Trophoblast cell (in vitro differentiated cells and primary cell): Measurements from ENCODE around the gene SCN3A.

Experiments used
- DNase-seq, 2 donors: peaks; one replicate each; pipeline ENCODE4 v3.0.0-alpha.2; 2016
- H2AFZ ChIP-seq: 2 replicates; pipeline ENCODE4 v1.6.1; 2013; ENCODE audit warnings: low read length, moderate library complexity, mild to moderate bottlenecking; ENCODE audit not compliant: insufficient read depth, poor library complexity
- H2AK5ac ChIP-seq: 2 replicates; pipeline ENCODE4 v1.6.1; 2013; ENCODE audit warnings: mild to moderate bottlenecking, low read length
- H2BK120ac ChIP-seq: 2 replicates; pipeline ENCODE4 v1.6.1; 2013; ENCODE audit warnings: low read length, mild to moderate bottlenecking, moderate library complexity; ENCODE audit not compliant: insufficient read depth, poor library complexity
- H2BK12ac ChIP-seq: 2 replicates; pipeline ENCODE4 v1.6.1; 2013; ENCODE audit warnings: mild to moderate bottlenecking, low read length, moderate library complexity
- H2BK5ac ChIP-seq: 2 replicates; pipeline ENCODE4 v1.6.1; 2013; ENCODE audit warnings: low read length, low read depth, moderate library complexity, mild to moderate bottlenecking; ENCODE audit not compliant: poor library complexity
- H3K14ac ChIP-seq: 2 replicates; pipeline ENCODE4 v1.6.1; 2013; ENCODE audit warnings: mild to moderate bottlenecking, low read length
- H3K18ac ChIP-seq: 2 replicates; pipeline ENCODE4 v1.6.1; 2013; ENCODE audit warnings: mild to moderate bottlenecking, low read length
- H3K23ac ChIP-seq: 2 replicates; pipeline ENCODE4 v1.6.1; 2013; ENCODE audit warnings: low read length
- H3K27ac ChIP-seq: 2 replicates; pipeline ENCODE4 v1.5.1; 2013; ENCODE audit warnings: low read depth, mild to moderate bottlenecking, inconsistent platforms, low read length, moderate library complexity
- H3K27me3 ChIP-seq: 2 replicates; pipeline ENCODE4 v1.6.1; 2013; ENCODE audit warnings: inconsistent platforms, mild to moderate bottlenecking, low read length, moderate library complexity; ENCODE audit not compliant: insufficient read depth
- H3K36me3 ChIP-seq, 2 experiments: 1 replicate in 1 of 2; 2 replicates in 1 of 2; pipeline ENCODE4 v1.6.1; 2013; ENCODE audit warnings: low read length in 2 of 2, mild to moderate bottlenecking in 2 of 2, moderate library complexity in 1 of 2; ENCODE audit not compliant: insufficient read depth in 2 of 2, control insufficient read depth in 1 of 2
- H3K4ac ChIP-seq: 2 replicates; pipeline ENCODE4 v1.6.1; 2013; ENCODE audit warnings: low read depth, mild to moderate bottlenecking, low read length, moderate library complexity
- H3K4me1 ChIP-seq, 2 experiments: 1 replicate in 1 of 2; 2 replicates in 1 of 2; pipeline ENCODE4 v1.6.1; 2013; ENCODE audit warnings: low read length in 2 of 2, mild to moderate bottlenecking in 2 of 2, moderate library complexity in 1 of 2; ENCODE audit not compliant: insufficient read depth in 2 of 2, control insufficient read depth in 1 of 2
- H3K4me2 ChIP-seq: 2 replicates; pipeline ENCODE4 v1.6.1; 2013; ENCODE audit warnings: inconsistent platforms, mild to moderate bottlenecking, low read length, moderate library complexity
- H3K4me3 ChIP-seq: 2 replicates; pipeline ENCODE4 v1.5.1; 2013; ENCODE audit warnings: mild to moderate bottlenecking, low read depth, low read length, inconsistent platforms
- H3K79me1 ChIP-seq: one replicate; pipeline ENCODE4 v1.6.1; 2013; ENCODE audit warnings: low read length
- H3K79me2 ChIP-seq: 2 replicates; pipeline ENCODE4 v1.6.1; 2013; ENCODE audit warnings: low read length, mild to moderate bottlenecking; ENCODE audit not compliant: control insufficient read depth, insufficient read depth, poor library complexity
- H3K9ac ChIP-seq: 2 replicates; pipeline ENCODE4 v1.6.1; 2013; ENCODE audit warnings: mild to moderate bottlenecking, low read length
- H3K9me3 ChIP-seq: 2 replicates; pipeline ENCODE4 v1.6.1; 2013; ENCODE audit warnings: low read depth, mild to moderate bottlenecking, control low read depth, inconsistent platforms, low read length; ENCODE audit not compliant: insufficient read depth
- H4K12ac ChIP-seq: 2 replicates; pipeline ENCODE4 v1.6.1; 2013; ENCODE audit warnings: low read depth, mild to moderate bottlenecking, low read length, moderate library complexity
- H4K8ac ChIP-seq: 2 replicates; pipeline ENCODE4 v1.6.1; 2013; ENCODE audit warnings: low read depth, mild to moderate bottlenecking, low read length, moderate library complexity
- H4K91ac ChIP-seq: one replicate; pipeline ENCODE4 v1.6.1; 2013; ENCODE audit warnings: low read depth, mild to moderate bottlenecking, low read length, moderate library complexity
- WGBS: extraction: QIAGEN DNeasy Blood & Tissue Kit; methylation state at CpG from one replicate; pipeline ENCODE4 v1.1.7; 2013; ENCODE audit warnings: missing lambda C conversion rate; ENCODE audit not compliant: insufficient read length, insufficient coverage; ENCODE audit errors: extremely low coverage; 5-methylcytosine and 5-hydroxymethylcytosine counted together

The SCN3A gene

GRCh38 chr2:165245081-165245793, 41.4 kb upstream of the SCN3A start:
- H4K91ac ChIP-seq: no peak overlapping the region
- no peaks in the 10 kb centered on the region for H3K9me3 ChIP-seq
- DNase-seq: no peak
- no peak overlapping the region for H3K14ac ChIP-seq
- H2BK120ac ChIP-seq: no peak overlapping the region
- H2BK5ac ChIP-seq: no peak overlapping the region
- H3K4me3 ChIP-seq: no peak overlapping the region
- H2BK12ac ChIP-seq: no peak overlapping the region
- no peak overlapping the region for H4K8ac ChIP-seq
- no peak overlapping the region for H3K4ac ChIP-seq
- no peaks in the 10 kb centered on the region for H3K4me1 ChIP-seq
- no peak overlapping the region for H3K4me2 ChIP-seq
- no peaks in the 10 kb centered on the region for H3K79me1 ChIP-seq
- H3K23ac ChIP-seq: no peak overlapping the region
- no peaks in the 10 kb centered on the region for H3K79me2 ChIP-seq
- no peak overlapping the region for H4K12ac ChIP-seq
- no peak overlapping the region for H3K27ac ChIP-seq
- no peak overlapping the region for H2AFZ ChIP-seq
- WGBS: no CpG with 5 or more reads among the region's 5 CpGs
- no peaks in the 10 kb centered on the region for H3K27me3 ChIP-seq
- no peaks in the 10 kb centered on the region for H3K36me3 ChIP-seq
- no peak overlapping the region for H2AK5ac ChIP-seq
- no peak overlapping the region for H3K18ac ChIP-seq
- no peak overlapping the region for H3K9ac ChIP-seq

GRCh38 chr2:165240916-165241315, 37.1 kb upstream of the SCN3A start:
- Histone ChIP-seq H3K4me3 (no peak overlapping the region), H2BK12ac (no peak overlapping the region), H3K79me2 (no peaks in the 10 kb centered on the region), H3K4me1 (no peaks in the 10 kb centered on the region), H4K91ac (no peak overlapping the region), H2AFZ (no peak overlapping the region), H2BK5ac (no peak overlapping the region), H4K8ac (no peak overlapping the region), H3K27me3 (no peaks in the 10 kb centered on the region), H3K18ac (no peak overlapping the region), H3K4ac (no peak overlapping the region), H3K9me3 (no peaks in the 10 kb centered on the region), H3K36me3 (no peaks in the 10 kb centered on the region), H3K79me1 (no peaks in the 10 kb centered on the region), H3K14ac (no peak overlapping the region), H3K23ac (no peak overlapping the region), H4K12ac (no peak overlapping the region), H2AK5ac (no peak overlapping the region), H3K27ac (no peak overlapping the region), H3K4me2 (no peak overlapping the region), H2BK120ac (no peak overlapping the region), H3K9ac (no peak overlapping the region)
- no CpG with 5 or more reads among the region's 2 CpGs for WGBS
- no peak for DNase-seq

- Histone ChIP-seq H3K4me3 (no peak overlapping the region), H4K91ac (no peak overlapping the region)
These were observed 36.1 kb upstream of the SCN3A start for GRCh38 chr2:165239856-165240515.

GRCh38 chr2:165239230-165239629, 35.4 kb upstream of the SCN3A start, which contains the start of gene SCN2A:
Gene SCN2A, plus strand, starts transcription at chr2:165239414. Its CDS starts 56,410 bp downstream, at chr2:165295824.
- no peak within 1 kb of the TSS for H3K14ac ChIP-seq
- no peak within 1 kb of the TSS for H3K4me3 ChIP-seq
- WGBS: no CpG with 5 or more reads among the region's 3 CpGs
- no peaks in the 10 kb centered on the region for H3K79me2 ChIP-seq
- H3K4me1 ChIP-seq: no peaks in the 10 kb centered on the region
- H2BK12ac ChIP-seq: no peak within 1 kb of the TSS
- no peaks in the 10 kb centered on the region for H3K36me3 ChIP-seq
- no peak within 1 kb of the TSS for H2BK5ac ChIP-seq
- no peak within 1 kb of the TSS for H3K9ac ChIP-seq
- H3K23ac ChIP-seq: no peak within 1 kb of the TSS
- H4K8ac ChIP-seq: no peak within 1 kb of the TSS
- H3K18ac ChIP-seq: no peak within 1 kb of the TSS
- H2AK5ac ChIP-seq: no peak within 1 kb of the TSS
- H3K4me2 ChIP-seq: no peak within 1 kb of the TSS
- H2BK120ac ChIP-seq: no peak within 1 kb of the TSS
- H3K79me1 ChIP-seq: no peaks in the 10 kb centered on the region
- no peak within 1 kb of the TSS for H4K91ac ChIP-seq
- peak; percentile 37 to 81 for DNase-seq
- no peak within 1 kb of the TSS for H3K4ac ChIP-seq
- H3K27me3 ChIP-seq: no peaks in the 10 kb centered on the region
- no peaks in the 10 kb centered on the region for H3K9me3 ChIP-seq
- no peak within 1 kb of the TSS for H3K27ac ChIP-seq
- H4K12ac ChIP-seq: no peak within 1 kb of the TSS
- no peak within 1 kb of the TSS for H2AFZ ChIP-seq

More at GRCh38 chr2:165239856-165240515, 36.1 kb upstream of the SCN3A start:
- H2BK120ac ChIP-seq: no peak overlapping the region
- no peak overlapping the region for H3K14ac ChIP-seq
- no peaks in the 10 kb centered on the region for H3K79me2 ChIP-seq
- H2AFZ ChIP-seq: no peak overlapping the region
- no peak overlapping the region for H4K12ac ChIP-seq
- no peak overlapping the region for H3K4me2 ChIP-seq
- no peaks in the 10 kb centered on the region for H3K27me3 ChIP-seq
- no peak overlapping the region for H3K23ac ChIP-seq
- WGBS: no CpG with 5 or more reads among the region's 4 CpGs
- H3K18ac ChIP-seq: no peak overlapping the region
- no peaks in the 10 kb centered on the region for H3K36me3 ChIP-seq
- H4K8ac ChIP-seq: no peak overlapping the region
- H3K9me3 ChIP-seq: no peaks in the 10 kb centered on the region
- no peak overlapping the region for H2BK12ac ChIP-seq
- no peak overlapping the region for H2AK5ac ChIP-seq
- no peak for DNase-seq
- no peak overlapping the region for H3K4ac ChIP-seq
- H3K27ac ChIP-seq: no peak overlapping the region
- H3K9ac ChIP-seq: no peak overlapping the region
- H3K79me1 ChIP-seq: no peaks in the 10 kb centered on the region
- no peaks in the 10 kb centered on the region for H3K4me1 ChIP-seq
- no peak overlapping the region for H2BK5ac ChIP-seq
